Frontal cortex (tissue), 4 donors: Measurements from ENCODE around the gene SNED1. TPM values are rescaled to one million over a fixed set of nuclear protein-coding genes. Genes with fewer than 3 reads are reported as not detected.

Experiments used
- DNase-seq, 2 donors: peaks; one replicate each; pipeline ENCODE4 v3.0.0; 2012; ENCODE audit warnings: low spot score in 2 of 2
- FAIRE-seq: peaks from 2 replicates; lab custom pipeline; 2012; peaks lifted over from hg19 to GRCh38; lab: Jason Lieb, UNC
- total RNA-seq: library from RNA; depleted of rRNA; stranded (reverse); fragments of >200 nt; gene quantifications from one replicate; pipeline ENCODE4 v1.2.3, GENCODE V29; 2014
- donor health status: control.
- donor health status: control.
- donor health status: control.

SNED1 gene
- total RNA-seq, 1 donor from 2014 or later: 4.5 TPM

DNA sequence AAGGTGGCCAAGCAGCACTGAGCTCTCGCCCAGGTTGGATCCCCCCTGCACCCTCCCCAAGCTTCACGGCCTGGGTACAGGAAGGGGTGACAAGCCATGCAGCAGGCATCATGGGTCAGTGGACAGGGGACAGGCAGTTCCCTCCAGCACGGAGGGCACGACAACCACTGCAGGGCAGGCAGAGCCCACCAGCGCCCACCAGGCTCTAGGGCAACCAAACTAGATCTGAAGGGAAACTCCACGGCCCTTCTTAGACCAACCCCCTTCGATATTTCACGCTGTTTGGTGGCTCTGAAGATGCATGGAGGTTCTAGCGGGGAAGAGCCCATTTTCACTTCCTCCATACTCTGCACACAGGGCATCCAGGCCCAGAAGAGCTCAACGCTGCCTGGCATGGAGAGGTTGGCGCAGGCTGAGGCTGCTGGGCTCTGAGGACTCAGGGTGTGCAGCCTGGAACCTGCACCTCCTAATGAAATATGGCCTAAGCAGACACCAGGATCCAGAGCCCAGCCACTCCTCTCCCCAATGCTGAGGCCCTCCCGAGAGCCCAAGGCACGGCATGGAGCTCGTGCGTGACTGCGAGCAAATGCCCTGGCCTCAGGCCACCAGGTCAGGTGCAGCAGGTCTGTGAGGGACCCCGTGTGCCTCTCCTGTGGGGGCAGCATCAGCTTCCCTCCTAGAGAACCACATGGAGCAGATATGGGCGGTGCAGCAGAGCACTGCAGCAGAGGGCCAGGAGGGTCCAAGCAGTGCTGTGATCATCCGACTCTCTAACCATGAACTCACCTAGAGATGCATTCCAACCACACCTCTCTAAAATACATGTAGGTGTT lies 112.4 kb downstream of the SNED1 start:
- FAIRE-seq (no peak), DNase-seq (no peak)

DNA sequence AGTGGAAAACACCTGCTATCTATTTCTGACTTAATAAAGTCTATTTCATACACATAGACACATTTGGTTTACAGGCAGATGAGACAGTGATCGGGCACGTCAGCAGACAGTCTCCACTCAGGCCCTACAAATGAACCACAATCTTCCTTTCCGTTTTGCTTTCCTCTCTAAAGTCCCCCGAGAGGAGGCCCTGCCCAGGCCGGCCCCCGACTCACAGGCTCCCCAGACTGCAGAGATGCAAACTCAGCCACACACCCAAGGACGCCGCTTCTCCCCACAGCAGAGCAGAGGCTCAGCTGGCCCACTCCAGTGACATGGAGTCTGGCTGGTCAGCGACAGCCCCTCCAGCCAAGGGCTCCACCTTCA lies 113.0 kb downstream of the SNED1 start:
- no peak for FAIRE-seq
- DNase-seq: no peak

GRCh38 chr2:241112046-241112445 lies 113.6 kb downstream of the SNED1 start:
- DNase-seq (no peak), FAIRE-seq (no peak)

- no peak for FAIRE-seq
These were observed 114.2 kb downstream of the SNED1 start for GRCh38 chr2:241112592-241112991.

GRCh38 chr2:241114836-241115235 lies 116.4 kb downstream of the SNED1 start:
- DNase-seq (no peak), FAIRE-seq (no peak)

More at GRCh38 chr2:241112592-241112991, 114.2 kb downstream of the SNED1 start:
- no peak for DNase-seq

GRCh38 chr2:241115361-241115760 lies 116.9 kb downstream of the SNED1 start:
- FAIRE-seq (no peak), DNase-seq (no peak)

DNA sequence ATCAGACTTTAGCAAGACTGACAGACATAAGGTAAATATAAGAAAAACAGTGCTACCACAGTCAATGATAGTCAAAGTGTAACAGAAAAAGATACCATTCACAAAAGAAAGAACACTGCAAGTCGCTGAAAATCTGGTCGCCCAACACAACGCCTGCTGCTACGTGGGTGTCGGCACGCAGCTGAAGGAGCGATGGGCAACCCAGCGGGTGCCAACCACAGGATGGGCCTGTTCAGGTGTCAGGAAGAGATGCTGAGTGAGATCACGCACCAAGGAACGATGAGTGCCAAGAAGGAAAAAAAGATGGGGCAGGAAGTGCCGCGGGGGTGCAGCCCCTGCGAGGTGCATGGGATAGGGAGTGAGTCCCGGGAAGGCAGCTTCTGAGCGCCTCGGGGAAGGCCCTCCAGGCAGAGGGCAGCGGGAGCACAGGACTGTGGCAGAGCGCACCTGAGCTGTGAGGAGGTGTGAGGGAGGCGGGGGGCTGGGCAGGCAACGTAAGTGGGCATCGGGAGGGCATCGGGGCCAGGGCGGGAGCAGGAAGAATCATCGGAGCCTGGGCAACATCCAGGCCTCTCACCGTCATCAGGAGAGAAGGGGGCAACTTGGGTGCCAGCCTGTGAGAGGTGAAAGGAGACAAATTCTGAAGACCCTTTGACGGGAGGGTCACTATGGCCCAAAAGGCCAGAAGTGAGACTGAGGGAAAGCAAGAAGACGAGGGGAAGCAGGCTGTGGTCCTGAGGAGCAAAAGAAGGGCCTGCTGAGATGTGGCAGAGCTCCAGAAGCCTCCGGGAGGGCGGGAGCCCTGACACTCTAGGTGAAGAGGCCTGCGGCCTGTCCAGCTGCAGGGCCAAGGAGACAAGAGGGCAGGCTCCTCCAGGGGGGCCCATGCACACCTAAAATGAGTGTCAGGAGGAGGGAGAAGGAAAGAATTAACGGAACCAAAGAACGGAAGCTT lies 118.5 kb downstream of the SNED1 start:
- no peak for FAIRE-seq

DNA sequence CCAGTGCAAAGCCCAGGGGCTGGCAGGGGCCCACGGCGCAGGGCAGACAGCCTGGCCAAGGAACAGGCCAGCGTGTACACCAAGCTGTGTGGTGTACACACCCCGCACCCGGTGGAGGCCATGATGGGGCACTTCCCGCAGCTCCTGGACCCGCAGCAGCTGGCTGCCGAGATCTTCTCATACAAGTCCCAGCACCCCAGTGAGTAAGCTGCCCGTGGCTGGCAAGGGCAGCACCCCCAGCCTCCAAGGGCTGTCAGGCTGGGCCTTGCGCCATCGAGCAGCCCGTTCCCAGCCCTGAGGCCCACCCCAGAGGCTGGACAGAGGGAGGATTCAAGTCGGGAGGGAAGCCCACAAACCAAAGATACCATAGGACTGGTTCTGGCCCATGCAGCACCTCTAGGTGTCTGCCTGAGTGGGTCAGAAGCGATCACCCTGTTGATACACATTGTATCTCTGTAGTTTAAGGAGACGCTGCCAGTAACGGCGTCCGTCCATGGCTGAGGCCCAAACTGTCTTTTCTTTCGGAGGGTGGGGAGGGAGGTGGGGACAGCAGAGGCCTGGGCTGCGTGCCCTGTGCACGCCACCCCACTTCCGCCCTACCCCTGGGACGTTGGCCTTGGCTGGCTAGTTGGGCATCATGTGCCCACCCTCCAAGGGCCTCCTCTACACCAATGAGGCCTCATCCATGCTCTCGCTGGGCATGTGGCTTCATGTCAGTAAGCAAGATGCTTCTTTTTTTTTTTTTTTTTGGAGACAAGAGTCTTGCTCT lies 120.5 kb downstream of the SNED1 start:
- FAIRE-seq (no peak), DNase-seq (no peak)

More for the DNA sequence above, 118.5 kb downstream of the SNED1 start:
- DNase-seq: no peak

DNA sequence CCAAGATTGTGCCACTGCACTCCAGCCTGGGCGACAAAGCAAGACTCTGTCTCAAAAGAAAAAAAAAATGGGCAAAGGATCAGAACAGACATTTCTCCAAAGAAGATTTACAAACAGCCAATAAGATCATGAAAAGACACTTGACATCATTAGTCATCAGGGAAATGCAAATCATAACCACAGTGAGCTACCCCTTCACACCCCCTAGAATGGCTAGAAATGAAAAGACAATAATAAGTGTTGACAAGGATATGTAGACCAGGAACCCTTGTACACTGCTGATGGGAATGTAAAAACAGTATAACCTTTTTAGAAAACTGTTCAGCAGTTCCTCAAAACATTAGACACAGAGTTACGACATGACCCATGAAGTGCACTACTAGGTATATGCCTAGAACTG lies 122.0 kb downstream of the SNED1 start:
- no peak for FAIRE-seq
- DNase-seq: no peak

GRCh38 chr2:241121008-241121407 lies 122.6 kb downstream of the SNED1 start:
- FAIRE-seq (no peak), DNase-seq (no peak)

DNA sequence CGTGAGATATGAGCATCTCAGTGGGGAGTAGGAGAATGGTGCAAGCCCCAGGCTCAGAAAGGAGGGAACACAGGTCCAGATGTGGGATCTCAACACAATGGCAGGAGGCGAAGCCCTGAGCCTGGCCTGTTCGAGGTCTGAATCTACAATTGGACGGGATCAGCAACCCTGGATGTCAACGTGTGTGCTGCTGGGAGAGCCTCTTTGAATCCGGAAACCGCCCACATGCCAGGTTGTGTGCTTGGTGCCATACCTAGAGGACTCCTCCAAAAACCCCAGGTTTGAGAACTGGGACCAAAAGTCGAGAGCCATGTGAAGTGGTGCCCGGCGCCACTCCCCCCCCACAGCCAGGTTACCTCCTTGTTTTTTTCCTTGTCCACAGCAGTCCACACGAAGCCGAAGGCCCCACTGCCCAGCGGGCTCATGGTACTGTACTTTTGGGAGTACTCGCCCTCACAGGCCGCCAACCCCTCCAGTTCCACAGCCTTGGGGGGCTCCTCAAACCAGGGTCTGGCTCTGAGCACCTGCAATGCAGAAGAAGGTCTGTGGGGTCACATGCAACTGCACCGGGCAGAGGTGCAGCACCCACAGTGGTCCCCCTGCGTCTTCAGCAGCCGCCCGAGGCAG lies 124.1 kb downstream of the SNED1 start:
- DNase-seq (no peak), FAIRE-seq (no peak)

DNA sequence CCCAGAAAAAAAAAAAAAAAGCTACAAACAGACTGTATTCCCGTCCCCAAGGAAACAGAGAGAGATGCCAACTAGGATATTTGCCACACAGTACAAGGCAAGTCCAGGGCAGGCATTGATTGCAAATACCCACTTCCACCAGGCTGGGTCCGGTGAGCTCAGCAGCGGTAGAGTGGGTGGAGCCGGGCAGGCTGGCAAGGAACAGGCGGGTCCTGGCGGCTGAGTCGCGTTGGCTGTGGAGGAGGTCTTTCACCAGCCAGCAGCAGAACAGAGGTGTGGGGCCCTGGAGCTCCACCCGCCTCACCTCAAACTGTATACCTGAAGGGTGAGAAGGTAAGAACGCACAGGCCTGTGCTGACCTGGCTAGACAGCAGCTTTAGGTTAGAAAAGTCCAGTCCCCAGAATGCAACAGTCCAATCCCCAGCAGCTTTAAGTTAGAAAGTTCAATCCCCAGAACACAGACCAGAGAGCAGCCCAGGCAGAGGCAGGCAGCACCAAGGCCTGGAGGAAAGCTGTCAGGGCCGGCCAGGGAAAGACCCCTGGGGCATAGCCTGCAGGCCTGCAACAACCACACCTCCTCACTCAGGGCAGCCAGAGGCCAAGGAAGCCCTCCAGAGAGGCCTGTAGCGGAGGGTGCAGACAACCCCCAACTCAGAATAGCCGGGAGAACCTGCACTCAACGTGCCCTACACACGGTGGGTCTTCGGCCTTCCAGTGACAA lies 125.6 kb downstream of the SNED1 start:
- FAIRE-seq (no peak), DNase-seq (peak in 1 of 2 donors; percentile 58)

DNA sequence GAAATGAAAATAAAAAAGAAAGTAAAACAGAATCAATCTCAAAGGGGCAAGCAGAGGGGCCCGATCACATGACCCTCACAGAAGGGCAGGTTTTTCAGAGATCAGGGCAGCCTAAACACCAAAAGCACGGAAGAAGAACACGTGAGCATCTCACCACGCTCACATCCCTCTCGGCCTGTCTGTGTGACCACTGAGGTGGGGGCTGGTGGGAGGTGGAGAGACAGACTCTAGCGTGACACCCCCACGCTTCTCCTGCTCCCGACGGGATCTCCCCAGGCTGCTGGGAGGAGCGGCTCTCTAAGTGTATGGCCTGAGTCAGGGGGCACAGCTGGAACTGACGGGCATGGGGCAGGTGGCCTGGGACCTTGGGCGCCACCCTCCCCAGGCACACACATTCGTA lies 127.2 kb downstream of the SNED1 start:
- DNase-seq (no peak), FAIRE-seq (no peak)

GRCh38 chr2:241126201-241126611 lies 127.8 kb downstream of the SNED1 start:
- FAIRE-seq: no peak
- DNase-seq: no peak

DNA sequence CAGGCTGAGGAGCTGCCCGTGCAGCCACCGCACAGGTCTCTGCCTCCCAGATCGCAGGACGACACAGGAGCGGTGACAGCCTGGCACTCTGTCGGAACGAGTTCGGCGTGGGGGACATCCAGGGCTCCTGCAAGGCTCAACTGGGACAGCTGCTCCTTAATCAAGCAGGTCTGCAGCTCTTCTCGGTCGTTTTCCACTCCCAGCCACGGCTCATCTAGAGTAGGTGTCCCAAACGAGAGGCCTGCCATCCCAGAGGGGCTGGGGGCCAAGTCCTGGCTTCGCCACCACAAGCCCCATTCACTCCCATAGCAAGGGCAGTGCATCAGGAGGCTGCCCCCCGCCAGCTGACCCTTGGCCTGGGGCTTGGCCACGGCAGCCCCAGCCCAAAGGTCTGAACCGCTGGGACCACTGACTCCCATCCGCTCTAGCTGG lies 128.4 kb downstream of the SNED1 start:
- DNase-seq (no peak), FAIRE-seq (no peak)

- DNase-seq (no peak), FAIRE-seq (no peak)
These were observed 129.8 kb downstream of the SNED1 start for GRCh38 chr2:241128266-241128665.

DNA sequence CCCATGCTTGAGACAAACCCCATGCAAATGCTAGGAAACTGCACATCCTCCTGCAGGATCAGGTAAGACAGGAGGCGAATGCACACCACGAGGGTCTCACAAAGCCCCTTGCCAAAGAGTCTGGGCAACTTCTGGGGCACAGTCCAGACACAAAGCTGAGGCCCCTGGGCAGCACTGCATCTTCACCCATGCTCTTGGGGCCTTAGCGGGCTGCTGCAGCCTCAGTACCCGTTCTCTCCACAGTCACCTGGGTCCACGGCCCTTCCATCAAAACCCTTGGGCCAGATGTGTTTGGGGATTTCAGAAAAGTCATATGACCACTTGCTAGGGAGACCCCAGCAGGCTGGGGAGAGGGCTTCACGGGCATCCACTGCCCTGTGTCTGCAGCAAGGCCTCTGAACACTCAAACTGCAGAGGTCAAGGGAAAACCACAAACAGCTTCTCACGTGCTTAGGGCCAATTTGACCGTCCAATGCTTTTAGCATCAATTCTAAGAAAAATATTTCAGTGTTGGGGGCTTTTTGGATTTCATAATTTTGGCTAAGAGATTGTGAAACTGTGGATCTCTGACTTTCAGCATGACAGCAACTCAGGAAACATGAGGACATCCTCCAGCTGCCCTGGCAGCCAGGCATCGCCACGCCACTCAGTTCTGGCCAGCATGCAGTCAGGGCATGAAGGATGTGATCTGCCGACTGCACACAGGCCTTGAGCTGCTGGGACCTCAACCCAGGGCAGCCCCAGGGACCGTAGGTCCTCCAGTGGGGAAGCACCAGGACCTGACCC lies 130.9 kb downstream of the SNED1 start:
- FAIRE-seq (no peak), DNase-seq (no peak)

DNA sequence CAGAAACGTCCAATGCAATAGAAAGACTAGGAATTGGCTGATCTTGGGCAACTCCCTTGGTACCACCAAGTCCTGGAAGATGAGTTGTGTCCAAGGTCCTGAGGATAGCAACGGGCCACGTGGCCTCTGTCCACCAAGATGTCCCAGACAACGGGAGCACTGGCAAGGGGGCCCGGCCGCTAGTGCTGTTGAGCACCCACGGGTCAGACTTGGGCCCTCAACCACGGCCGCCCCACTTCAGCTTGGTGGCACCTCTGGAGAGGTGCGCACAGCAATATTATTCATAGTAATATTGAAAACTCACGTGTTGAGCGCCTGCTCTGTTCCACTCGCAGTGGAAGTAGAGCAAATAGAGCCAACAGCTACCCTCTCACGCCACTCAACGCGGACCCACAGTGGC lies 131.9 kb downstream of the SNED1 start:
- no peak for DNase-seq
- no peak for FAIRE-seq
